ENCODE measurements around the gene SPAG6.
"Not testable (repeated sequence)": the region's sequence is repeated elsewhere in the genome, so short reads cannot be mapped to it uniquely, and the experiment has no call there.

The SPAG6 gene

GRCh38 chr10:22345301-22346095, at the start of gene SPAG6:
Gene SPAG6 (plus strand): TSS chr10:22345496. CDS start chr10:22345612, 116 bp downstream.
- no peak for DNase-seq (ENCODE audit: low spot score)

DNA sequence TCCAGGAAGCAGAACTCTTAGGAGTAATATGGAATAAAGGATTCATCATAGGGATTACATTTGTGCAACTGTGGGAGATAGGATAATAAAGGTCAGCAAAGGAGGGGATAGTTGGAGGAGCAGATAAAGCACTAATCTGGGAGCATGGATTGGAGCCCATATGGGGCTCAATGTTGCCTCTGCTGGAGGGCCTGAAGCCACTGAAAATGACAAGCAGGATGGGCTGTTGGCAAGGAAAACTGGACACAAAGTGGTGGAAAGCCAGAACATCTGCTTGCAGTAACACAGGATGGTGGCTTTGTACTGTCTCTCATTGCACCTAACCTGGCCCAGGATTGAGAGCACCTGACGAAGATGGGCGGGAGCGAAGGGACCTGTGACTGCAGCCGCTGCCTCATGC, 44.1 kb upstream of the SPAG6 start:
- DNase-seq (ENCODE audit: low spot score), result no peak

DNA sequence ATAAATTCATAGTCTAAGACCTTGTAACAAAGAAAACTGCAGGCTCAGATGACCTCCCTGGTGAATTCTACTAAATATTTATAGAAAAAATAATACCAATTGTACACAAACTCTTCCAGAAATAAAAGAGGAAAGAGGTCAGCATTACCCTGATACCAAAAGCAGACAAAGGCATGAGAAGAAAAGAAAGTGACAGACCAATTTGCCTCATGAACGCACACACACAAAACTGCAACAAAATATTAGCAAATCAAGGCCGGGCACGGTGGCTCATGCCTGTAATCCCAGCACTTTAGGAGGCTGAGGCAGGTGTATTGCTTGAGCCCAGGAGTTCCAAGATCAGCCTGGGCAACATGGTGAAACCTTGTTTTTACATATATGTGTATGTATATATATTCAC, 41.8 kb upstream of the SPAG6 start:
- DNase-seq (ENCODE audit: low spot score), result no peak

DNA sequence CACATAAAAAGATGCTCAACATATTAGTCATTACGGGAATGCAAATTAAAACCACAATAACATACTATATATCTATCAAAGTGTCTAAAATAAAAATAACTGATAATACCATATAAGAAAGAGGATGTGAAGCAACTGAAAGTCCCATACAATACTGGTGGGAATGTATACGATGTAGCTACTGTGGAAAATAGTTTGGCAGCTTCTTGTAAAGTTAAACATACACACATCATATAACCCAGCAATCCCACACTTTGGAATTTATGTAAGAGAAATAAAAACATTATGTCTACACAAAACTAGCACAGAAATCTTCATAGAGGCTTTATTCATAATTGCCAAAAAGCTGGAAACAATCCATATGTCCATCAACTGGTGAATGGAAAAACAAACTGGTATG, 39.6 kb upstream of the SPAG6 start:
- DNase-seq (ENCODE audit: low spot score), result no peak

GRCh38 chr10:22308390-22308789, 36.9 kb upstream of the SPAG6 start:
- no peak for DNase-seq (ENCODE audit: low spot score)

DNA sequence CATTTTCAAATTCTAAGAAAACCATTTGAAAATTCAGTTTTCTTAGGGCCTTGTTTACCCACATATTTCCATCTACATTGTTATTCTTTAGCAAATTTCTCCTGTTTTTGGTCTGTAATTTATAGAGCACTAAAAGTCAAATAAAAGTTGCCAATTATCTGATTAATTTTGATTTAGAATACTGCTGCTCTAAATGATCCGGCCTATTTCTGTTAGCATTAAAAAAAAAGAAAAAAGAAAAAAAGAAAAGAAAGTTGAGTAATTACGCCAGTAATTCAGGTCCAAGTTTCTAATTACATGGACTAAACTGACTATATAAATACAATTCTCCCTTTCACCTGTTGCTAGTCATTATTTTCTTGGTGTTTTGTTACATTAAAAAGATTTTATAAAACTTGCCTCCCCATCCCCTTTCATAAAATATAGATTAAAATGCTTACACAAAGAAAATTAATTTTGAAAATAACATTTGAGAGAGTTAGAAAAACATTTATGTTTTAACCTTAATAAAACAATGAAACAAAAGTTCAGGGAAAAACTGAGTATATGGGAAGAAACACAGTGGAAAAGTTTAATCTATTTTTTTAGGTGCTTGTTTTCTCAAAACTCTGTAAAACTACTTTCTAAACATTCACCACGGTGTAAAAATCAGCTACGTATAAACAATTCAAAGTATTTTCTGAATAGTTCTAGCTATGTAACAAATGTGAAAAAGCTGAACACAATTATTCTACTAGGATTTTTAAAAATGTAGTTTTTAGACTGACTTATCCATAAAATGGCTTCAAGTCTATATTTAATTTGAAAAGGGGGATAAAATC, 35.9 kb upstream of the SPAG6 start:
- no peak for DNase-seq (ENCODE audit: low spot score)

DNA sequence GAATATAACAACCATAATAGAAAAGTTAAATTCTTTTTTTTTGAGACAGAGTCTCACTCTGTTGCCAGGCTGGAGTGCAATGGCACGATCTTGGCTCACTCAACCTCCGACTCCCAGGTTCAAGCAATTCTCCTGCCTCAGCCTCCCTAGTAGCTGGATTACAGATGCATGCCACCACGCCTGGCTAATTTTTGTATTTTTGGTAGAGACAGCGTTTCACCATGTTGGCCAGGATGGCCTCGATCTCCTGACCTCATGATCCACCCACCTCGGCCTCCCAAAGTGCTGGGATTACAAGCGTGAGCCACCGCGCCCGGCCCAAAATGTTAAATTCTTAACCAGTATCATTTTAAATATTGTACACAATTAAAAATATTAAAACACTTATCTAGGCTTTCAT, 35.3 kb upstream of the SPAG6 start:
- DNase-seq (ENCODE audit: low spot score), result not testable (repeated sequence)

DNA sequence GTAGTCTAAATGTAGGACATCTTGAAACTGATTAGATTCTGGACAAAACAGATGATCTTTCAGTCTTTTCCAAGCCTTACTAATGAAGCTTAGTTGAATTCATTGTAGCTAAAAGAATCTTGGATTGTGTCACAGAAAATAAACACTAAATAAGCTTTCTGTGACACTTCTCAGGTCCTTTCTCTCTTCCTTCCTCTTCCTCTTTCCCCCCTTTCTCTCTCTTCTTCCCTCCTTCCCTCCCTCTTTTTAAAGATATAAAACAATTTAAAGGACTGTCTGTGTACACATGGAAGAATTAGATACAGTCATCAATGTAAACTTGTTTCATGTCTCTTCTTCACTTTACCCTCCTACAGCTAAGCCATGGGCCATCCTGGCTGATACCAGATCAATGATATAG, 34.4 kb upstream of the SPAG6 start:
- no peak for DNase-seq (ENCODE audit: low spot score)

DNA sequence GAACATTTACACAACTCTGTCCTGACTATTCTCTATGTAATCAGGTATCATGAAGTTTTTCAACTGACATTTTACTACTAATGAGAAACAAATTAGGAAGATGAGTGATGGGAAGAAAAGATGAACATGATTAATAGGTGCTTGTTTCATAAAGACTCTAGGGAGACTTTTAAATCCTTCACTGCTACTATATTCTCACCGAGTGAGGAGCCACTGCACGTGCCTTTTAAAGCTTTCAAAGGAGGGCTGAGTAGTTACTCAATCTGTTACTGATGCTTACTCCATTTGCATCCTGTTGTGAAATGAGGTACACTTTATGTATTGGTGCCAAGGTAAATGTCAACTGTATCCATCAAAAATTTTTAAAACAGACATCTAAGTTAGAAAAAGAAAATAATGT, 30.4 kb upstream of the SPAG6 start:
- DNase-seq (ENCODE audit: low spot score), result no peak

- no peak for DNase-seq (ENCODE audit: low spot score)
Measured at GRCh38 chr10:22315455-22316285, 29.6 kb upstream of the SPAG6 start.

- peak; percentile 73 for DNase-seq (ENCODE audit: low spot score)
Measured at GRCh38 chr10:22316286-22317075, 28.8 kb upstream of the SPAG6 start, which contains the start of gene COMMD3. Gene COMMD3 (plus strand): TSS chr10:22316388. CDS start chr10:22316418, 30 bp downstream.

DNA sequence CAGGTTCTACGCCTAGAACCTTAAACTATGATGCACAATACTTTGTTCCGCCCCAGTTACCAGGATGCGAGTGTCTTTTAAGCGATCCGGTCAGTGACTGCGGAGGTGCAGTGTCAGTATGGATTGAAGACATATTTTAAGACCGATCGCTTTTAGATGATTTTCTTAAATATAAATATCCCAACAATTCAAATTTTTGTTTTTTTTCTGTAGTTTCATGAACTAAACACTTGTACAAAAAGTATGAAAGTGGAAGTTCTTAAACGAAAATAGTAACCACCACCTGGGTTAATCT, 28.3 kb upstream of the SPAG6 start:
- no peak for DNase-seq (ENCODE audit: low spot score)

DNA sequence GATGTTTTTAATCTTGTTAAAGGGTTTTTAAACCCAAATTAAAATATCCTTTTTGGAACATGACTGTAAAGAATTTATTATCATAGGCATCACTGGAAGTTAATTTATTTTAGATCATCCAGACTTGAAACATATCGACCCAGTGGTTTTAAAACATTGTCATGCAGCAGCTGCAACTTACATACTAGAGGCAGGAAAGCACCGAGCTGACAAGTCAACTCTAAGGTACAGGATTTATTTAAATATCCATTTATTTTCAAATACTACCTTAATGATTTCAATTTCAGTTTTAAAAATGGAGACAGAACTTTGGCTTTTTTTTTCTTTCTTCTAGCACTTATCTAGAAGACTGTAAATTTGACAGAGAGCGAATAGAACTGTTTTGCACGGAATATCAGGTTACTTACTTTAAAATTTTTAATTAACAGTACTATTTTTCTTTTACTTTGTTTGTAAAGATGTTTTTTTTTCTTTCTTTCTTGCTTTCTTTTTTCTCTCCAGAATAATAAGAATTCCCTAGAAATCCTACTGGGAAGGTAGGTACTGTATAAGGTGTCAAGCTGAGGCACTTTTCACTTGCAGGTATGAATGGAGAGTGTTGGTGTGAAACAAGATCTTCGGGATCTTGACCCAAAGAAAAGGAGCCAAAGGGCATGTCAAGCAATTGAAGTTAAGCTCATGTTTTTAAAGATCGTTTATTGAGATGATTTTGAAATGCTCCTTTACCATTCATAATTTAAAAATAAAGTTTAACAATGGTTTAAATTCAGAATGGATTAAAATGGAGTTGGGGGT, 27.3 kb upstream of the SPAG6 start:
- DNase-seq (ENCODE audit: low spot score), result no peak

- DNase-seq (ENCODE audit: low spot score), result no peak
Measured at GRCh38 chr10:22318772-22319171, 26.5 kb upstream of the SPAG6 start.

DNA sequence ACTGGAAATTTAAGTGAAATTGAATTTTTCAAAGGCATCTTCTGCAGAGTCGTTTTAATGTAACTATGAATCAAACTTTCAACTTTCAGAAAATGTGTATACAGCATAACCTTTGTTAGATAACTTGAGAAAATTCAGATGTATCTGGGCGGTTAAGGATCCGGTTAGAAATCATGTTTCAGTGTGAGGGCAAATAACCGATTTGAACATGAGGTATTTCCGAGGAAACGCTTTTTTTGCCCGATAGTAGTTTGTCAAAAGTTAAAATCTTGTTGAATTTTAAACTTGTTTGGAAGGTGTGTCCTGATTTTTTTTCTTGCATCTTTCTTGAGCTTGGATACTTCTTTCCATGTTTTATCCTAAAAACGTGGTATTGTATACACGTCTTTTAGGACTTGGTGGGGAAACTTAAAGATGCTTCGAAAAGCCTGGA, 25.7 kb upstream of the SPAG6 start:
- no peak for DNase-seq (ENCODE audit: low spot score)

GRCh38 chr10:22319980-22320558, 25.2 kb upstream of the SPAG6 start:
- no peak for DNase-seq (ENCODE audit: low spot score)

DNA sequence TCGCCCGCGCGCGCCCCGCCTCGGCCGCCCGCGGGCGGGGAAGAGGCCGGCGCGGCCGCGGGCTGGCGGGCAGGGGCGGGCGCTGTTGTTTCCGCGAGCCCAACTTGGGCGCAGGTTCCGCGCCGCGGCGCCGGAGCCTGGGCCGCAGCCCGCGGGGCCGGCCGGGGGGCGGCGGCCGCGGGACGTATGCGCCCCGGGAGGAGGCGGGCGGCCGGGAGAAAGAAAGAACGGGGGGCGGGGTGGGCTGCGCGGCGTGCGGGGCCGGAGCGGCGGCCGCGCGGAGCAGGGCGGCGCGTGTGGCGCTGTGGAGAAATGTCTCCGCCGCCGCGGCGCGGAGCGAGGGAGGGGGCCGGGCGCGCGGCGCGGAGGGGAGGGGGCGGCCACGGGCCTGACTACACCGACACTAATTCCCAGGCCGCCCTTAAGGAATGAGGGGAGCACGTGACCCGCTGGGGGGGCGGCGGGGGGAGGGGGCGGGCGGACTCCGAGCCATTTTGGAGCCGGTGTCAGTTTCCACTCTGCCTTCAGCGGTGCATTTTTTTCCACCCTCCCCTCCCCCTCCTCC, 24.6 kb upstream of the SPAG6 start, which contains the start of gene BMI1:
Gene BMI1 (plus strand): TSS at position 509 of the 565 bp plus-strand sequence. CDS start 5,351 bp downstream, outside the sequence.
- DNase-seq (ENCODE audit: low spot score), result peak; percentile 73

- peak; percentile 58 for DNase-seq (ENCODE audit: low spot score)
Measured at GRCh38 chr10:22321156-22321923, 24.0 kb upstream of the SPAG6 start.

Data from CD4-positive, alpha-beta T cell treated with Interleukin-15 for 4 hours (primary cell).